IPS-20b (cell line): Measurements from ENCODE around the gene SREK1.

Experiments used
- H3K27ac ChIP-seq: one replicate; pipeline ENCODE4 v1.5.1; 2013; ENCODE audit warnings: low read length
- H3K27me3 ChIP-seq: 2 replicates; pipeline ENCODE4 v1.6.1; 2013; ENCODE audit warnings: mild to moderate bottlenecking, low read length, inconsistent platforms; ENCODE audit not compliant: insufficient read depth
- H3K36me3 ChIP-seq: 2 replicates; pipeline ENCODE4 v1.6.1; 2013; ENCODE audit warnings: low read depth, mild to moderate bottlenecking, inconsistent platforms, low read length, moderate library complexity; ENCODE audit not compliant: insufficient read depth
- H3K4me1 ChIP-seq: 2 replicates; pipeline ENCODE4 v1.6.1; 2013; ENCODE audit warnings: mild to moderate bottlenecking, control low read depth, inconsistent platforms, low read length, moderate library complexity; ENCODE audit not compliant: insufficient read depth
- H3K4me3 ChIP-seq: 2 replicates; pipeline ENCODE4 v1.5.1; 2013; ENCODE audit warnings: mild to moderate bottlenecking, low read length, inconsistent platforms
- H3K9ac ChIP-seq: 2 replicates; pipeline ENCODE4 v1.6.1; 2013; ENCODE audit warnings: low read depth, mild to moderate bottlenecking, inconsistent platforms, low read length, moderate library complexity
- H3K9me3 ChIP-seq: 2 replicates; pipeline ENCODE4 v1.6.1; 2013; ENCODE audit warnings: mild to moderate bottlenecking, low read depth, low read length, inconsistent platforms; ENCODE audit not compliant: insufficient read depth

SREK1 gene

GRCh38 chr5:66168226-66168625, 24.1 kb downstream of the SREK1 start:
- no peak overlapping the region for H3K9ac ChIP-seq
- peaks cover 90% of the 10 kb centered on the region for H3K36me3 ChIP-seq
- no peak overlapping the region for H3K4me3 ChIP-seq
- H3K27me3 ChIP-seq: no peaks in the 10 kb centered on the region
- H3K4me1 ChIP-seq: no peaks in the 10 kb centered on the region
- no peak overlapping the region for H3K27ac ChIP-seq
- H3K9me3 ChIP-seq: no peaks in the 10 kb centered on the region

GRCh38 chr5:66169534-66169933, 25.4 kb downstream of the SREK1 start:
- no peak overlapping the region for H3K27ac ChIP-seq

GRCh38 chr5:66170195-66170919, 26.3 kb downstream of the SREK1 start:
- Histone ChIP-seq H3K4me3 (no peak overlapping the region), H3K9ac (no peak overlapping the region), H3K9me3 (no peaks in the 10 kb centered on the region), H3K27me3 (no peaks in the 10 kb centered on the region), H3K36me3 (peaks cover 88% of the 10 kb centered on the region), H3K27ac (no peak overlapping the region), H3K4me1 (no peaks in the 10 kb centered on the region)

More at GRCh38 chr5:66169534-66169933, 25.4 kb downstream of the SREK1 start:
- Histone ChIP-seq H3K9me3 (no peaks in the 10 kb centered on the region), H3K9ac (no peak overlapping the region), H3K4me3 (no peak overlapping the region), H3K36me3 (peaks cover 87% of the 10 kb centered on the region), H3K4me1 (no peaks in the 10 kb centered on the region), H3K27me3 (no peaks in the 10 kb centered on the region)

GRCh38 chr5:66171349-66172344, 27.5 kb downstream of the SREK1 start:
- no peaks in the 10 kb centered on the region for H3K4me1 ChIP-seq
- peaks cover 88% of the 10 kb centered on the region for H3K36me3 ChIP-seq
- H3K9me3 ChIP-seq: no peaks in the 10 kb centered on the region
- H3K9ac ChIP-seq: no peak overlapping the region
- H3K27ac ChIP-seq: no peak overlapping the region
- no peaks in the 10 kb centered on the region for H3K27me3 ChIP-seq
- H3K4me3 ChIP-seq: no peak overlapping the region

GRCh38 chr5:66174338-66174737, 30.2 kb downstream of the SREK1 start:
- Histone ChIP-seq H3K4me3 (no peak overlapping the region), H3K27ac (no peak overlapping the region), H3K36me3 (peaks cover 89% of the 10 kb centered on the region), H3K9ac (no peak overlapping the region), H3K9me3 (no peaks in the 10 kb centered on the region), H3K4me1 (no peaks in the 10 kb centered on the region), H3K27me3 (no peaks in the 10 kb centered on the region)

GRCh38 chr5:66178799-66179198, 34.7 kb downstream of the SREK1 start:
- Histone ChIP-seq H3K27me3 (no peaks in the 10 kb centered on the region), H3K9me3 (no peaks in the 10 kb centered on the region), H3K9ac (no peak overlapping the region), H3K36me3 (peaks cover 78% of the 10 kb centered on the region), H3K4me3 (no peak overlapping the region), H3K27ac (no peak overlapping the region), H3K4me1 (no peaks in the 10 kb centered on the region)

- Histone ChIP-seq H3K9me3 (no peaks in the 10 kb centered on the region), H3K27ac (no peak overlapping the region), H3K36me3 (peaks cover 74% of the 10 kb centered on the region), H3K4me3 (no peak overlapping the region), H3K4me1 (no peaks in the 10 kb centered on the region), H3K27me3 (no peaks in the 10 kb centered on the region), H3K9ac (no peak overlapping the region)
Measured at GRCh38 chr5:66179297-66180051, 35.4 kb downstream of the SREK1 start.

GRCh38 chr5:66180282-66181155, 36.4 kb downstream of the SREK1 start:
- H3K9ac ChIP-seq: no peak overlapping the region
- no peak overlapping the region for H3K27ac ChIP-seq
- H3K4me1 ChIP-seq: no peaks in the 10 kb centered on the region
- H3K4me3 ChIP-seq: no peak overlapping the region
- H3K9me3 ChIP-seq: no peaks in the 10 kb centered on the region
- no peaks in the 10 kb centered on the region for H3K27me3 ChIP-seq
- peaks cover 63% of the 10 kb centered on the region for H3K36me3 ChIP-seq

- H3K4me1 ChIP-seq: no peaks in the 10 kb centered on the region
- H3K4me3 ChIP-seq: no peak overlapping the region
- H3K9ac ChIP-seq: no peak overlapping the region
- no peaks in the 10 kb centered on the region for H3K9me3 ChIP-seq
- no peaks in the 10 kb centered on the region for H3K27me3 ChIP-seq
- no peak overlapping the region for H3K27ac ChIP-seq
- peaks cover 9% of the 10 kb centered on the region for H3K36me3 ChIP-seq
Measured at GRCh38 chr5:66186108-66186507, 42.0 kb downstream of the SREK1 start.

GRCh38 chr5:66193419-66193818, 49.3 kb downstream of the SREK1 start:
- no peaks in the 10 kb centered on the region for H3K4me1 ChIP-seq
- no peak overlapping the region for H3K4me3 ChIP-seq

More at GRCh38 chr5:66193419-66193818, 49.3 kb downstream of the SREK1 start:
- H3K9me3 ChIP-seq: no peaks in the 10 kb centered on the region
- H3K9ac ChIP-seq: no peak overlapping the region
- H3K27ac ChIP-seq: no peak overlapping the region
- H3K27me3 ChIP-seq: no peaks in the 10 kb centered on the region
- no peaks in the 10 kb centered on the region for H3K36me3 ChIP-seq
